ENCODE results near the gene NRF1. TPM values are rescaled to one million over a fixed set of nuclear protein-coding genes. Genes with fewer than 3 reads are reported as not detected.
"Not testable (repeated sequence)": the region's sequence is repeated elsewhere in the genome, so short reads cannot be mapped to it uniquely, and the experiment has no call there.

NRF1 gene
- total RNA-seq, 1 donor from 2014 or later = 9.1 TPM

DNA sequence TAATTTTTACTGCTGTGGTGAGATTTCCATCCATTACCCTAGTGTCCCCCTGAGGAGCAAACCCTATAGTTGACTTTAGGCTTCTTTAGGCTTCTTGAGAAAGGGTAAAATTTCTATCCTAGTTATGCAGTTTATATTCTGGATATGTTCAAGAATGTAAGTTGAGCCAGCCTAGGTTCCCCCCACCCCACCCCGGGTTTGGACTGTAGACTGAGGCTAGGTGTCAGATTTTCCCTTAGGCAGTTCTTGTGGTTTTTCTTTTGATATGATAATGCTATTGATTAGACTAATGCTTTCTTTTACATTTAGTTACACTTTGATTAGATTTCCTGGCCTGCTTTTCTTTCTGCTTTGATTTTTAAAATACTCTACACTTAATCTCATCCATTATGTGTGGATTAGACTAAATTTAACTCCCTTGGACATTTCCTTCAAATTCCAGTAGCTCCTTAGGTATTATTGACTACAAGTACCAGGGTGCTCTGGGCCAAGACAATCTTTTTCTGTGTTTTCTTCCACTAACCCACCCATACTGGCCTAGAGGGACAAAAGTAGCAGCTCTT is 37.7 kb downstream of the NRF1 start:
- ATAC-seq = no peak

DNA sequence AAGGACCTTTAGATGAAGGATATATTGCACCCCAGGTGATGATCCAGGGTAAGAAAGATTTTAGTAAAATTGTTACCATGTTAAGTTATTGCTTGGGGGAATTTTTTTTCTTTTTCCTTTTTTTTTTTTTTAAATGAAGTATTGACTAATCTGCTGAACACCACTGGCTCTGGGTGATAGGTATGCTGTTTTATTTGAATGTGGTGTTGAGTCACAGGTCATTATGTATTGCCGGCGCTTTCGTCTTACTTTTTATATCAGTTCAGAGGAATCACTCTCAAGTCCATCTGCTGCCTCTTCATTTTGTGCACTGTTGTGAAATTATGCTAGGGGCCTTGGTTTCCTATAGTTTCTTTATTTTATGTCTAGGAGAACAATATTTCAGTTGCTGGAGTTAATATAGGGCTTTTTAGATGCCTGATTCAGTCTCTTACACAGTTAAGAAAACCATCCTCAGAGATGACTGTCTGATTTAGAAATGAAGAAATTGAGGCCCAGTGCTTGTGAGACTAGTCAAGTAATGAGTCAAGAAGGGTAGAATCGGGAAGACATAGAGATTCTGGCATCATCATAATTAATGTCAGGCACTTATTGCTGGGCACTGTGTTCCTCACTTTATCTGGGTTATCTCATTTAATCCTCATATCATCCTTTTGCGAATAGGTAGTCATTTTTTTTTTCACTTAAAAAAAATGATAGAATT is 38.7 kb downstream of the NRF1 start:
- ATAC-seq = no peak

DNA sequence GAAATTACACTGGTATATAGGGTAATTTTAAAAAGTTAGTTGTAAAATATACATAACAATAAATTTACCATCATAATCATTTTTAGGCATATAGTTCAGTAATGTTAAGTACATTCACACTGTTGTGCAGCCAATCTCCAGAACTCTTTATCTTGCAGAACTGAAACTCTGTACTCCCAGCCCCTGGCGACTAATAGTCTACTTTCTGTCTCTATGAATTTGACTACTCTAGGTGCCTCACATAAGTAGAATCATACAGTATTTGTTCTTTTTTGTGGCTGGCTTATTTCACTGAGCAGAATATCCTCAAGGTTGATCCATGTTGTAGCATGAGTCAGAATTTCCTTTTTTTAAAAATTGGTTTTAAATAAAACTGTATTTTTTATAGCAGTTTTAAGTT is 41.4 kb downstream of the NRF1 start:
- no peak for ATAC-seq

DNA sequence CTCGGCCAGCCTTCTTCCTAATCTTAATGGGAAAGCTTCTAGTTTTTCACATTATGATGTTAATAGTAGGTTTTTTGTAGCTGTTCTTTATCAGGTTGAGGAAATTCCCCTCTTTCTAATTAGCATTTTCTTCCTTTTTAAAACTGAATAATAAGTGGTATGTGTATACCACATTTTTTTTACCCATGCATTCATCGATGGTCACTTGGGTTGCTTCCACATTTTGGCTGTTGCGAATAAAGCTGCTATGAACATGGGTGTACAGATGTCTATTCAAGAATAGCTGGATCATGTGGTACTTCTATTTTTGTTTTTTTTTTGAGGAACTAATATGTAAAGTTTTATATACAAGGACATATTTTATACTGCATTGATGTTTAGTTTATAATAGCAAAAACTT is 44.3 kb downstream of the NRF1 start:
- no peak for ATAC-seq

DNA sequence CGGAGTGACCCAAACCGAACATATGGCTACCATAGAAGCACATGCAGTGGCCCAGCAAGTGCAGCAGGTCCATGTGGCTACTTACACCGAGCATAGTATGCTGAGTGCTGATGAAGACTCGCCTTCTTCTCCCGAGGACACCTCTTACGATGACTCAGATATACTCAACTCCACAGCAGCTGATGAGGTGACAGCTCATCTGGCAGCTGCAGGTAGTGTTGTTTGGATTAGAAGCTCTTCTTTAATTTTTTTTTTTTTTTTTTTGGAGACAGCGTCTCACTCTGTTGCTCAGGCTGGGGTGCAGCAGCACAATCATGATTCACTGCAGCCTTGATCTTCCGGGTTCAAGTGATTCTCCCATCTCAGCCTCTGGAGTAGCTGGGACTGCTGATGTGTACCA is 45.8 kb downstream of the NRF1 start:
- ATAC-seq = peak; percentile 95

DNA sequence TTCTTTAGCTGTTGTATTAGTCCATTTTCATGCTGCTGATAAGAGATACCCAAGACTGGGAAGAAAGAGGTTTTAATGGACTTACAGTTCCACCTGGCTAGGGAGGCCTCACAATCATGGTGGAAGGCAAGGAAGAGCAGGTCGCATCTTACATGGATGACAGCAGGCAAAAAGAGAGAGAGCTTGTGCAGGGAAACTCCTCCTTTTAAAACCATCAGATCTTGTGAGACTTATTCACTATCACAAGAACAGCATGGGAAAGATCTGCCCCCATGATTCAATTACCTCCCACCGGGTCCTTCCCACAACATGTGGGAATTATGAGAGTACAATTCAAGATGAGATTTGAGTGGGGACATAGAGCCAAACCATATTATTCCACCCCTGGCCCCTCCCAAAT is 48.4 kb downstream of the NRF1 start:
- ATAC-seq = not testable (repeated sequence)

DNA sequence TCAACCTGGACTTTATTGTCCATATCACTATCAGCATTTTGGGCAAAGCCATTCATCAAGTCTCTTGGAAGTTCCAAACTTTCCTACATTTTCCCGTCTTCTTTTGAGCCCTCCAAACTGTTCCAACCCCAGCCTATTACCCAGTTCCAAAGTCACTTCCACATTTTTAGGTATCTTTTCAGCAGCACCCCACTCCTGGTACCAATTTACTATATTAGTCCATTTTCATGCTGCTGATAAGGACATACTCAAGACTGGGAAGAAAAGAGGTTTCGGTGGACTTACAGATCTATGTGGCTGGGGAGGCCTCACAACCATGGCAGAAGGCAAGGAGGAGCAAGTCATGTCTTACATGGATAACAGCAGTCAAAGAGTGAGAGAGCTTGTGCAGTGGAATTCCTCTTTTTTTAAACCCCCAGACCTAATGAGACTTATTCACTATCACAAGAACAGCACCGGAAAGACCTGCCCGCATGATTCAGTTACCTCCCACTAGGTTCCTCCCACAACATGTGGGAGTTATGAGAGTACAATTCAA is 50.2 kb downstream of the NRF1 start:
- no peak for ATAC-seq

DNA sequence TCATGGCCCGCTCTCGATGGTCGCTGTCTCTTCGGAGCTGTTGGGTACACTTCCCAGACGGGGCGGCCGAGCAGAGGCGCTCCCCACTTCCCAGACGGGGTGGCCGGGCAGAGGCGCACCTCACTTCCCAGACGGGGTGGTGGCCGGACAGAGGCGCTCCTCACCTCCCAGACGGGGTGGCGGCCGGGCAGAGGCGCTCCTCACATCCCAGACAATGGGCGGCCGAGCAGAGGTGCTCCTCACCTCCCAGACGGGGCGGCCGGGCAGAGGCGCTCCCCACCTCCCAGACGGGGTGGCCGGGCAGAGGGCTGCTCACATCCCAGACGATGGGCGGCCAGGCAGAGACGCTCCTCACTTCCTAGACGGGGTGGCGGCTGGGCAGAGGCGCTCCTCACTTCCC is 51.7 kb downstream of the NRF1 start:
- ATAC-seq = not testable (repeated sequence)

DNA sequence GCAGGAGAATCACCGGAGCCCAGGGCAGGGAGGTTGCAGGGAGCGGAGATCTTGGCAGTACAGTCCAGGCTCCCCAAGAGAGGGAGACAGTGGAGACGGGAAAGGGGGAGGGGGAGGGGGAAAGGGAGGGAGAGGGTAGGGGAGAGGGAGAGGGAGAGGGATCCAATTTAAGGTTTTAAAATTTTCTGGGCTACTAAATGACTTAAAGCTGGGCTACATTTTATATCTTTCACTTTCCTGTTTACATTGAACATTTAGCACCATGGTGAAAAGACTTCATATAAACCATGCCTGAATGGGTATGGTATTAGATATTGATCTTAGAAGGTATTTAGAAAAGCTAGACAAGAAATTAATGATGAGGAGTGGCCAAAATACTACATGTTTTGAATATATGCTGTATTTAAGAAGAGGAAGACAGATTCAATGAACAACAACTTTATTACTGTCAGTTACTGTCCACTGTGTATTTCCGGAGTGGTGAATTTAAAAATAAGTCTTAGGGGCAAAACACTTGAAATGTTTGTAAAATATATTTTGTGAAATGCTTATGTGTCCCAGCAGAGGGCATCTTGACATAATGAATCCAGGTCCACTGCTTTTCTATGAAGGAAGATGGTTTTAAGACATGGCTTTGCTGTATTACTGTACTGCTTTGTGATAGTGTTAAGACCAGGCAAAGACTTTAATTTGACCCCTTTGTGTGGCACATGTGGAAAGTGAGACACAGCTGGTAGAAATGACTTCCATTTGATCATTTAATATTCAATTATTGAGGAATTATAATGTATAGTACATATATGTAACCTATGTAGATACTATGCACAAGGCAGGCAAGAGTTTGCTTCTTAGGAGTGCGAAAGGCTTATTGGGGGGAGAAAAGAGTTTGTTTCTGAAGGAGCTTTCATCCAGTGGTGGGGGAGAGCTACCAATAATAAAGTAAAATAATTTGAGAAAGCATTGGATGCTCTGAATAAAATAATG is 52.8 kb downstream of the NRF1 start:
- peak; percentile 64 for ATAC-seq

DNA sequence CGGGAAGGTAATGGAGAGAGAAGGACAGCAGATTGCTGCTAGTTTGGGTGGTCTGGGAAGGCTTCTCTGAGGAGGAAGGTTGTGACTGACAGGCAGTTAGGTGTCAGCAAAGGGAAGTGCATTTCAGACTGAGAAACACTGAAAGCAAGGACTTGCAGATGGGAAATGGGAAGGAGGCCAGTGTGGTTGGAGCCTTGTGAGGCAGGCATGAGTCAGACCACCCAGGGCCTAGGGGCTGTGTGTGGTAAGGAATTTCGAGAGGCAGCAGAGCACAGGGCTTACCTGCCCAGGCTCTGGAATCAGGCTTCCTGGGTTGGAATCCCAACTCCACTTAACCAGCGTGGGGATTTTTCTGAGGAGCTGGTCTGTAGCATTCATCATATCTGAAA is 53.5 kb downstream of the NRF1 start:
- peak; percentile 63 for ATAC-seq

DNA sequence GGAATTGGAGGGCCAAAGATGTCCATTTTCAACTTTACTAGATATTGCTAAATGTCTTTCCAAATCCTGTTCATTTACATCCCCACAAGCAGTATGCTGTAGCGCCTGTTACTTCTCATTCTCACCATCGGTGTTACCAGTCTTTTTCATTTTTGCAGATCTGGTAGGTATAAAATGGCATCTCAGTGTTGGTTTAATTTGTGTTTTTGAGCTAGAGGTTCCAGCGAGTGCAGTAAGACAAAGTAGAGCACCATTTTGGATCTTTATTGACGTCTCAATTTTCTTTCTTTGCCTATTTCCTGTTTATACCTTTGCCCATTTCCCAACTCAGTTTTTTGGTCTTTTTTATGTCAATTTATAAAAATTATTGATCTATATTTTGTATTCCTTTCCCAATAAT is 55.6 kb downstream of the NRF1 start:
- no peak for ATAC-seq

DNA sequence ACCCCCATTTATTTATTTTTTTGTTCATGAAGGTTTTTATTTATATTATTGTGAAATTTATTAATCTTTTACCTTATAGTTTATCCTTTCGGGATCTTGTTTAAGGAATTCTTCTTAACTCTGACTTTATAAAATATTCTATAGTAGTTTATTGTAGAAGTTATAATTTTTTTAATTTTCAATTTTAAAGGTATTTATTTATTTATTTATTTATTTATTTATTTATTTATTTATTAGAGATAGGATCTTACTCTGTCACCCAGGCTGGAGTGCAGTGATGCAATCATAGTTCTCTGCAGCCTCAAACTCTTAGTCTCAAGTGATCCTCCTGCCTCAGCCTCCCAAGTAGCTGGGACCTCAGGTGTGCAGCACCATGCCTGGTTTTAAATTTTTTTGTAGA is 56.0 kb downstream of the NRF1 start:
- ATAC-seq = no peak

DNA sequence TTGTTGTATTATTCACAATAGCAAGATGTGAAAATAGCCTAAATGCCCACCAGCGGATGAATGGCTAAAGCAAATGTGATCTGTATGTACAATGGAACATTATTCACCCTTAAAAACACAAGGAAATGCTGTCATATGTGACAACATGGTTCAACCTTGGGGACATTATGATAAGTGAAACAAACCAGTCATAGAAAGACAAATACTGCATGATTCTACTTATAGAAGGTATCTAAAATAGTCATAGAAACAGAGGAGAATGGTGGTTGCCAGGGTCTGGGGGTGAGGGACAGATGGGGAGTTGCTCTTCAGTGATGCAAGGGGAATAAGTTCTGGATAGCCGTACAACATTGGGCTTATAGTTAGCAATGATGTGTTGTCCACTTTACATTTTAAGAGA is 58.4 kb downstream of the NRF1 start:
- ATAC-seq = no peak

DNA sequence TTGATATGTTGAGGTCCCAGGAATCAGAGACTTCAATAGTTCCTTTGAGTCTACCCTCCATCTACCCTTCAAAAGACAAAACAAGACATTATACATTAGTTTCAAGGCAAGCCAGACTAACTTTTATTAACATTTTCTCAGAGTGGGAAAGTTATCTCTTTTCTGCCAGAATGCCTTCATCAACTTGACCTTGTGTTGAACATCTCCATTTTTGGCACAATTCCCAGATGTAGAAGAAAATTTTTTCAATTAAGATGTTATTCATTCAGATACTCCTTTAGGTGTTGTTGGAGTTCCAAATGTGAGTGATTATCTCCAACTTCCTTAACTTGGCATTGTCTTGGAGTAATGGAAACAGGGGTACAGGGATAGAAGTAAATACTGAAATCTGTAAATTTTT is 59.1 kb downstream of the NRF1 start:
- no peak for ATAC-seq

DNA sequence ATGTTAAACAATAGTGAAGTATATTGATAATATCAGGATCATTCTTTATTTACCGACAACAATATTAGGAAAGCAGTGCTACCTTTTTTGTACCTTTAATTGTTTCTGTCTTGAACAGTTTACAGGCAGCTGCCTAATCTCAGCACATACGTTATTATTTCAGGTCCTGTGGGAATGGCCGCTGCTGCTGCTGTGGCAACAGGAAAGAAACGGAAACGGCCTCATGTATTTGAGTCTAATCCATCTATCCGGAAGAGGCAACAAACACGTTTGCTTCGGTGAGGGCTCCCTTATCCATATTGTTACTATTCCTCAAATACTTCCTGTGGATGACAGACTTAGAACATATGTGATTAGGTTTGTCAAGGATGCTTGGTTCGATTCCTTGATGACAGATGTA is 59.7 kb downstream of the NRF1 start:
- no peak for ATAC-seq

DNA sequence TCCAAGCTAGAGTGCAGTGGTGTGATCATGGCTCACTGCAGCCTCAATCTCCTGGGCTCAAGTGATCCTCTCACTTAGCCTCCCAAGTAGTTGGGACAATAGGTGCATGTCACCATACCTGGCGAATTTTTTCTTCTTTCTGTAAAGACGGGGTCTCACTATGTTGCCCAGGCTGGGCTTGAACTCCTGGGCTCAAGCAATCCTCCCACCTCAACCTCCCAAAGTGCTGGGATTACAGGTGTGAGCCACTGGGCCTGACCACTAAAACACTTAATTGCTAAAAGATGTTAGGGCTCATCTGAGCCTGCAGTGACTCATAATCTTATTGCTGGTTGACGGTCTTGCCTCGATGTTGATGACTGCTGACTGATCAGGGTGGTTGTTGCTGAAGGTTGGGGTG is 63.0 kb downstream of the NRF1 start:
- not testable (repeated sequence) for ATAC-seq

DNA sequence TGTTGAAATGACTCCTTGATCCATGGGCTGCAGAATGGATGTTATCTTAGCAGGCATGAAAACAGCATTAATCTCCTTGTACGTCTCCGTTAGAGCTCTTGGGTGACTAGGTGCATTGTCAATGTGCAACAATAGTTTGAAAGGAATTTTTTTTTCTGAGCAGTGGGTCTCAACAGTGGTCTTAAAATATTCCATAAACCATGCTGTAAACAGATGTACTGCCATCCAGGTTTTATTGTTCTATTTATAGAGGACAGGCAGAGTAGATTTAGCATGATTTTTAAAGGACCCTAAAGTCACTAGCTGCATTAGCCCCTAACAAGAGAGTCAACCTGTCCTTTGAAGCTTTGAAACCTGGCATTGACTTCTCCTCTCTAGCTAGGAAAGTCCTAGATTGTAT is 64.0 kb downstream of the NRF1 start:
- no peak for ATAC-seq

DNA sequence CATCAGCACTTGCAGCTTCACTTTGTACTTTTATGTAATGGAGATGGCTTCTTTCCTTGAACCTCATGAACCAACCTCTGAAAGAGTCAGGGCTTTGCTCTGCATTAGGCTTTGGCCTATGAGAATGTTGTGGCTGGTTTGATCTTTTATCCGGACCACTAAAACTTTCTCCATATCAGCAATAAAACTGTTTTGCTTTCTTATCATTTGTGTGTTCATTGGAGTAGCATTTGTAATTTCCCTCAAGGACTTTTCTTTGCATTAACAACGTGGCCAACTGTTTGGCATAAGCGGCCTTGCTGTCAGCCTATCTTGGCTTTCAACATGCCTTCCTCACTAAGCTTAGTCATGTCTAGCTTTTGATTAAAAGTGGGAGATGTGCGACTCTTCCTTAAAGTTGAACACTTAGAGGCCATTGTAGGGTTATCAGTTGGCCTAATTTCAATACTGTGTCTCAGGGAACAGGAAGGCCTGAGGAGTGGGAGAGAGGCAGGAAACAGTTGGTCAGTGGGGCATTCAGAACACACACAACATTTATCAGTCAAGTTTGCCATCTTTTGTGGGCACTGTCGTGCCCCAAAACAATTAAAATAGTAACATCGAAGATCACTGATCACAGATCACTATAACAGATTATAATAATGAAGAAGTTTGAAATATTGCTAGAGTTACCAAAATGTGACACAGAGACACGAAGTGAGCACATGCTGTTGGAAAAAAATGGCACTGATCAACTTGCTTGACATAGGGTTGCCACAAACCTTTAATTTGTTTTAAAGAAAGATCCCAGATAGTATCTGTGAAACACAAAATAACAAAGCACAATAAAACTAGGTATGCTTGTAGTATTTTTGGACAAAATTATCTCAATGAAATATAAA is 64.7 kb downstream of the NRF1 start:
- no peak for ATAC-seq

DNA sequence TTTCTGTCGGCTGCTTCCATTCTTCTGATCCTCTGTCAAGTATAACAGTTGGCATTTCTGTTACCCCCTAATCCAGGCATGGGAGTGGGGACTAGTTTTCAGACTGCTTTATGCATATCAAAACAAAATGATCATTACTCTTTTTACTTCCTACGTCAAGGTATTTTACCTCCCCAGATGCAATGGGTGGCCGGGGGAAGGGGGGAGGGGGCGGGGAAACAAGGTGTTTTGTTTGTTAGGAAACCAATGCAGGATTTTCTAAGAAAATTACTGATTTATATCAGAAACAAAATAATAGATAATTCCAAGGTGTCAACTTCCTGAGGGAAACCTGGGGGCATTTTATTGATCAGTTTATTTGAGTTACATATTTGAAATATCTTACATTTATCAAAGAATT is 66.3 kb downstream of the NRF1 start:
- no peak for ATAC-seq

DNA sequence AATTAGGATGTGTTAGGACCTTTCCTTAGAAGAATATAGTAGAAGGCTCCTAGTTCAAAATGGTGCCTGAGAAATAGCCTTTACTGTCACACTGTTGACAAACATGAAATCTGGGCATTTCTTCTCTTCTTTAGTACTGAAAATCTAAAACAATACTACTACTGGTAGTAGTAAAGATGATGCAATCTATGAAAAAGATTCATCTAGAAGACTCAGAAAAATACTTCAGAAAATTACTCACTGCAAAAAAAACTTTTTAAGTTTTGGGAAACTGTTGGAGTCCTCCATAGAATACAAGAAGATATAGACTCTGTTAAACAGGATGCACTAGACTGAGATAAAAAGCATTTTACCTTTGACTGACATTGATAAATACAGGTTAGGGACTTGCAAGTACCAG is 67.1 kb downstream of the NRF1 start:
- ATAC-seq = no peak

DNA sequence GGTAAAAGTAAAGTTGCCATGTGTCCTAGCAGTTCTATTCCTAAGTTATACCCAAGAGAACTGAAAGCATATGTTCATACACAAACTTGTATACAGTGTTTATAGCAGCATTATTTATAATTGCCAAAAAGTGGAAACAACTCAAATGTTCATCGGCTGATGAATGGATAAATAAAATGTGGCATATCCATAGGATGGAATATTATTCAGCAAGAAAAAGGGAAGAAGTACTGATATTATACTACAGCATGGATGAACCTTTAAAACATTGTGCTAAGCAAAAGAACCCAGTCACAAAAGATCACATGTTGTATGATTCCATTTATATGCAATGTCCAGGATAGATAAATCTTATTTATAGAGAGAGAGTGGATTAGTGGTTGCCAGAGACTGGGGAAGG is 68.9 kb downstream of the NRF1 start:
- ATAC-seq = no peak

DNA sequence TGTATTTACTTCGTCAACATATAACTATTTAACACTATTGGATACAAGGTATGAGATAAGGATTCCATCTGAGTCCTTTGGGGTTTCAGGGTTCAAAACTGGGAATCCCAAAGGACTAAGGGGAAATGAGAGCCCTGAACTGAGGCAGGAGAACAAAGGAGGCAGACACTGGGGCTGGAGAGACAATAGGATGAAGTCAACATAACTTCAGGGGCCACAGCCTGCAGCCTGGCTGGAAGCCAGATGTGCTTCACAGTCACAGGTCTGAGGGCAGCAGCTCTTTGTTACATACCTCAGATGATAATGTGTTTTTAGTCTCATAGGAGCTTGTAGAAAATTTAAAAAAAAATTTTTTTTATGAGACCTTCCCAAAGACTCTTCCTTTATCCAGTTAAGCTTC is 73.3 kb downstream of the NRF1 start:
- ATAC-seq = no peak

All from esophagus mucosa (tissue), 1 donor.